Measurements from ENCODE around the gene BTBD18.

DNA sequence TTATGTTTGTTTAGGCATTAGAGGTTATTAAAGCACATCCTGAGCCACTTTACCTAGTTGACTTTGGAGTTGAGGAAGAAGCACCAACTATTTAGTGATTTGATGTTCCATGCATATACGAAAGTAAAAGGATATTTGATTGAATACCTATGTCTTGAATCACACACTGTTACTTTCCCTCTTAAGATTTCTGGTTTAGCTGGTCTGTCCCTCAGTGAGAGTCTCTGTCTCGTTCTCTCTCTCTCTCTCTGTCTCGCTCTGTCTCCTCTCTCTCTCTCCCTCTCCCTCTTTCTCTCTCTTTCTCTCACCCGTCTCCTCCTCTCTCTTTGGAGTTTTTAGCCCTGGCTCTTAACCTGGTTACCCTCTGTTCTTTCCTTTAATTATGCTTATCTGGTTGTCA lies 20.9 kb upstream of the BTBD18 start:
- TF ChIP-seq, protein P1, sequence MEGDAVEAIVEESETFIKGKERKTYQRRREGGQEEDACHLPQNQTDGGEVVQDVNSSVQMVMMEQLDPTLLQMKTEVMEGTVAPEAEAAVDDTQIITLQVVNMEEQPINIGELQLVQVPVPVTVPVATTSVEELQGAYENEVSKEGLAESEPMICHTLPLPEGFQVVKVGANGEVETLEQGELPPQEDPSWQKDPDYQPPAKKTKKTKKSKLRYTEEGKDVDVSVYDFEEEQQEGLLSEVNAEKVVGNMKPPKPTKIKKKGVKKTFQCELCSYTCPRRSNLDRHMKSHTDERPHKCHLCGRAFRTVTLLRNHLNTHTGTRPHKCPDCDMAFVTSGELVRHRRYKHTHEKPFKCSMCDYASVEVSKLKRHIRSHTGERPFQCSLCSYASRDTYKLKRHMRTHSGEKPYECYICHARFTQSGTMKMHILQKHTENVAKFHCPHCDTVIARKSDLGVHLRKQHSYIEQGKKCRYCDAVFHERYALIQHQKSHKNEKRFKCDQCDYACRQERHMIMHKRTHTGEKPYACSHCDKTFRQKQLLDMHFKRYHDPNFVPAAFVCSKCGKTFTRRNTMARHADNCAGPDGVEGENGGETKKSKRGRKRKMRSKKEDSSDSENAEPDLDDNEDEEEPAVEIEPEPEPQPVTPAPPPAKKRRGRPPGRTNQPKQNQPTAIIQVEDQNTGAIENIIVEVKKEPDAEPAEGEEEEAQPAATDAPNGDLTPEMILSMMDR (IDR thresholded peaks at IDR 0.05), result no peak
- no peak for TF ChIP-seq EP300 (IDR thresholded peaks at IDR 0.05)
- no peak for TF ChIP-seq POLR2AphosphoS5 (IDR thresholded peaks at IDR 0.05)
